Fibroblast of skin of left quadriceps (primary cell): ENCODE data around the gene AOAH.
A peak's percentile ranks its signal among the peaks of the same experiment; 100 is the strongest.

ENCODE experiments used
- DNase-seq, 2 experiments: peaks; one replicate each; pipeline ENCODE4 v3.0.0-alpha.2; 2013; ENCODE audit warnings: low read depth in 2 of 2

Gene AOAH

GRCh38 chr7:36692456-36692855 lies 31.8 kb downstream of the AOAH start:
- DNase-seq, result no peak

GRCh38 chr7:36691983-36692382 lies 32.3 kb downstream of the AOAH start:
- DNase-seq, result no peak

GRCh38 chr7:36690514-36691187 lies 33.6 kb downstream of the AOAH start:
- DNase-seq, result no peak

- DNase-seq, result no peak
Observed at GRCh38 chr7:36690041-36690440, 34.3 kb downstream of the AOAH start.

- DNase-seq, result no peak
Observed at GRCh38 chr7:36686499-36686898, 37.8 kb downstream of the AOAH start.

GRCh38 chr7:36684954-36685353 lies 39.3 kb downstream of the AOAH start:
- no peak for DNase-seq

- no peak for DNase-seq
Observed at GRCh38 chr7:36683695-36684357, 40.5 kb downstream of the AOAH start.

GRCh38 chr7:36683111-36683510 lies 41.2 kb downstream of the AOAH start:
- no peak for DNase-seq

GRCh38 chr7:36682102-36682501 lies 42.2 kb downstream of the AOAH start:
- DNase-seq, result no peak

GRCh38 chr7:36677769-36678437 lies 46.4 kb downstream of the AOAH start:
- no peak for DNase-seq

GRCh38 chr7:36673703-36674102 lies 50.6 kb downstream of the AOAH start:
- no peak for DNase-seq

- no peak for DNase-seq
Observed at GRCh38 chr7:36671432-36671829, 52.9 kb downstream of the AOAH start.

- DNase-seq, result peak; percentile 24 to 32
Observed at GRCh38 chr7:36670585-36671431, 53.5 kb downstream of the AOAH start.

GRCh38 chr7:36668750-36669149 lies 55.5 kb downstream of the AOAH start:
- no peak for DNase-seq

GRCh38 chr7:36668080-36668479 lies 56.2 kb downstream of the AOAH start:
- DNase-seq, result no peak

- DNase-seq, result peak; percentile 26 to 30
Observed at GRCh38 chr7:36667007-36667745, 57.1 kb downstream of the AOAH start.

- DNase-seq, result no peak
Observed at GRCh38 chr7:36663481-36663880, 60.8 kb downstream of the AOAH start.

GRCh38 chr7:36661135-36661840 lies 63.0 kb downstream of the AOAH start:
- no peak for DNase-seq

GRCh38 chr7:36659638-36660341 lies 64.5 kb downstream of the AOAH start:
- no peak for DNase-seq

- peak; percentile 28 for DNase-seq
Observed at GRCh38 chr7:36659172-36659516, 65.2 kb downstream of the AOAH start.
